Right lobe of liver (tissue), 6 donors: ENCODE measurements around the gene CDHR5. TPM values are rescaled to one million over a fixed set of nuclear protein-coding genes. Genes with fewer than 3 reads are reported as not detected.

Experiments
- ATAC-seq, 4 donors: fragments of 200-7000 bp; cut with Tn5 transposase; one replicate each; pipeline ENCODE4 v1.9.1; 2020; ENCODE audit warnings: mild to moderate bottlenecking in 4 of 4, moderate library complexity in 4 of 4
- DNase-seq, 3 donors: peaks; one replicate each; pipeline ENCODE4 v3.0.0-alpha.2; 2020
- H3K27ac ChIP-seq, 3 donors: fragments of 200-600 bp; one replicate each; pipeline ENCODE4 v1.8.0; 2022
- H3K27me3 ChIP-seq, 2 donors: fragments of 200-600 bp; one replicate each; pipeline ENCODE4 v1.8.0; 2022
- H3K36me3 ChIP-seq, 4 donors: fragments of 200-600 bp; sonication (generic) in 1 of 4; one replicate each; pipeline versions ENCODE4 v1.5.1 to v1.8.0; 2017 to 2022; ENCODE audit warnings: control low read depth in 1 of 4
- H3K4me1 ChIP-seq, 4 donors: fragments of 200-600 bp; sonication (generic) in 1 of 4; one replicate each; pipeline versions ENCODE4 v1.5.1 to v1.8.0; 2017 to 2022; ENCODE audit warnings: control low read depth in 1 of 4
- H3K4me3 ChIP-seq, 3 donors: fragments of 200-600 bp; one replicate each; pipeline ENCODE4 v1.8.0; 2022
- H3K9me3 ChIP-seq, 4 donors: fragments of 200-600 bp; sonication (generic) in 1 of 4; one replicate each; pipeline versions ENCODE4 v1.5.1 to v1.8.0; 2017 to 2022; ENCODE audit warnings: control low read depth in 1 of 4
- POLR2A ChIP-seq: fragments of 450-650 bp; IDR thresholded peaks from one replicate; pipeline ENCODE4 v1.6.1; 2017; ENCODE audit warnings: antibody characterized with exemption, mild to moderate bottlenecking
- WGBS: methylation state at CpG from one replicate; pipeline ENCODE4 v1.1.6; 2018; ENCODE audit warnings: low coverage, low lambda C conversion rate; ENCODE audit not compliant: insufficient coverage; ENCODE audit errors: missing lambda C conversion rate; 5-methylcytosine and 5-hydroxymethylcytosine counted together
- intact Hi-C, 2 donors: fragments of 100-400 bp; cut with DNase I; formaldehyde crosslinking; loops; one replicate each; pipeline versions ENCODE4 v1.11.2 to v1.14.1; 2022
- total RNA-seq, 6 experiments: library from RNA; depleted of rRNA in 2 of 6; stranded (reverse); fragments of >200 nt in 2 of 6; fragmentation: NEBNext Ultra II Directional in 3 of 6; extraction: Animal tissue kit (Norgen Biotek cat#: 25700) in 3 of 6; gene quantifications; one replicate each; pipeline versions ENCODE4 v1.1.0 to v1.2.4, GENCODE V29; 2016 to 2023
- TF ChIP-seq, protein P1 (sequence below), 4 donors: fragments of 200-600 bp in 3 of 4; fragments of 450-650 bp in 1 of 4; IDR thresholded peaks; one replicate each; pipeline versions ENCODE4 v1.5.1 to v1.8.0; 2016 to 2022; ENCODE audit warnings: antibody characterized with exemption in 4 of 4, mild to moderate bottlenecking in 2 of 4
- donor health status: DM: no; HTN: yes; CAD: no.
- donor health status: DM: no; HTN: no; CAD: no.
- donor health status: DM: no; HTN: no; CAD: no.
- donor health status: DM: no; HTN: yes; CAD: no.
- donor health status: DM: no; HTN: yes; CAD: no.

CDHR5 gene
- total RNA-seq, 6 experiments from 2014 or later, result 59.4 to 162 (median 80.7) TPM

DNA sequence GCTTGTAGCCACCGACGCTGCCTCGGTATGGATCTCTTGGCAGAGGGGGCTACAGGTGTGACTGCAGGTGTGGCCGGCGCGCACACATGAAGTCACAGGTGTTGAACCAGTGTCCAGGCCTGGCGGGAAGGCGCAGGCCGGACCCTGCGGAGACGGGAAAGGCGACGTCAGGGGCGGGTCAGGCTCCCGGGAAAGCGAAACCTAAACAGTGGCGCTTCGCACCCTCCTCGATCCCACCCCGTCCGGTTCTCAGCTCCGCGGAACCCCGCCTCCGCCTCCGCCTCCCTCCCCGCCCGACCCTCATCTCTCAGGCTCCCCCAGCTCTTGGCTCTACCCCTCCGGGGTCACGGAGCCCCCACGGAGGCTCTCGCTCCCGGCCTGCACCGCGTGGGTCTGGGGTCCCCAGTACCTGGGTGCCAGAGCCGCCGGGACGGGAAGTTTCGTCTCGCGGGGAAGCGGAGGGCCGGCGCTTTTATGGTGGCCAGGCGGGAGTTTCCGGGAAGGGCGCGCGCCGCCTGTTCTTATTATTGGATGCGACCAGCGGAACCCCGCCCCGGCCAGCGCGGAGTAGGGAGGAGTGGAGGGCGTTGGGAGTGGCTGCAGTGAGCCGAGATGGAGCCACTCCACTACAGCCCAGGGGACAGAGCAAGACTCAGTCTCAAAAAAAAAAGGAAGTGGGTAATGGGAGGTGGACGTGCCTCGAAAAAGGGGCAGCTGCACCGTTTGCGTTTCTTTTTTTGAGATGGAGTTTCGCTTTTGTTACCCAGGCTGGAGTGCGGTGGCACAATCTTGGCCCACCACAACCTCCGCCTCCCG is 9.0 kb downstream of the CDHR5 start, which contains the start of gene IRF7:
TSS of gene IRF7 (minus strand) at position 447 of the 816 bp plus-strand sequence. CDS start 586 bp downstream, outside the sequence.
- H3K36me3 ChIP-seq, result peaks cover 0 to 24% (median 13%) of the 10 kb centered on the region in 4 donors
- H3K27ac ChIP-seq, result peak within 1 kb of the TSS; percentile 82 to 92 (median 85)
- H3K4me3 ChIP-seq, result peak within 1 kb of the TSS; percentile 63 to 73 (median 65)
- H3K4me1 ChIP-seq, result peaks cover 0 to 50% (median 24%) of the 10 kb centered on the region in 4 donors
- H3K9me3 ChIP-seq, result no peaks in the 10 kb centered on the region
- ATAC-seq, result peak; percentile 66 to 80 (median 68)
- H3K27me3 ChIP-seq, result no peaks in the 10 kb centered on the region
- intact Hi-C loops, result no loop called here
- WGBS, result 1% methylated on average over 40 of the region's 66 CpGs
- DNase-seq, result peak; percentile 97
- TF ChIP-seq, protein P1, sequence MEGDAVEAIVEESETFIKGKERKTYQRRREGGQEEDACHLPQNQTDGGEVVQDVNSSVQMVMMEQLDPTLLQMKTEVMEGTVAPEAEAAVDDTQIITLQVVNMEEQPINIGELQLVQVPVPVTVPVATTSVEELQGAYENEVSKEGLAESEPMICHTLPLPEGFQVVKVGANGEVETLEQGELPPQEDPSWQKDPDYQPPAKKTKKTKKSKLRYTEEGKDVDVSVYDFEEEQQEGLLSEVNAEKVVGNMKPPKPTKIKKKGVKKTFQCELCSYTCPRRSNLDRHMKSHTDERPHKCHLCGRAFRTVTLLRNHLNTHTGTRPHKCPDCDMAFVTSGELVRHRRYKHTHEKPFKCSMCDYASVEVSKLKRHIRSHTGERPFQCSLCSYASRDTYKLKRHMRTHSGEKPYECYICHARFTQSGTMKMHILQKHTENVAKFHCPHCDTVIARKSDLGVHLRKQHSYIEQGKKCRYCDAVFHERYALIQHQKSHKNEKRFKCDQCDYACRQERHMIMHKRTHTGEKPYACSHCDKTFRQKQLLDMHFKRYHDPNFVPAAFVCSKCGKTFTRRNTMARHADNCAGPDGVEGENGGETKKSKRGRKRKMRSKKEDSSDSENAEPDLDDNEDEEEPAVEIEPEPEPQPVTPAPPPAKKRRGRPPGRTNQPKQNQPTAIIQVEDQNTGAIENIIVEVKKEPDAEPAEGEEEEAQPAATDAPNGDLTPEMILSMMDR (IDR thresholded peaks at IDR 0.05), result no peak
- peak; percentile 98 for TF ChIP-seq POLR2A

DNA sequence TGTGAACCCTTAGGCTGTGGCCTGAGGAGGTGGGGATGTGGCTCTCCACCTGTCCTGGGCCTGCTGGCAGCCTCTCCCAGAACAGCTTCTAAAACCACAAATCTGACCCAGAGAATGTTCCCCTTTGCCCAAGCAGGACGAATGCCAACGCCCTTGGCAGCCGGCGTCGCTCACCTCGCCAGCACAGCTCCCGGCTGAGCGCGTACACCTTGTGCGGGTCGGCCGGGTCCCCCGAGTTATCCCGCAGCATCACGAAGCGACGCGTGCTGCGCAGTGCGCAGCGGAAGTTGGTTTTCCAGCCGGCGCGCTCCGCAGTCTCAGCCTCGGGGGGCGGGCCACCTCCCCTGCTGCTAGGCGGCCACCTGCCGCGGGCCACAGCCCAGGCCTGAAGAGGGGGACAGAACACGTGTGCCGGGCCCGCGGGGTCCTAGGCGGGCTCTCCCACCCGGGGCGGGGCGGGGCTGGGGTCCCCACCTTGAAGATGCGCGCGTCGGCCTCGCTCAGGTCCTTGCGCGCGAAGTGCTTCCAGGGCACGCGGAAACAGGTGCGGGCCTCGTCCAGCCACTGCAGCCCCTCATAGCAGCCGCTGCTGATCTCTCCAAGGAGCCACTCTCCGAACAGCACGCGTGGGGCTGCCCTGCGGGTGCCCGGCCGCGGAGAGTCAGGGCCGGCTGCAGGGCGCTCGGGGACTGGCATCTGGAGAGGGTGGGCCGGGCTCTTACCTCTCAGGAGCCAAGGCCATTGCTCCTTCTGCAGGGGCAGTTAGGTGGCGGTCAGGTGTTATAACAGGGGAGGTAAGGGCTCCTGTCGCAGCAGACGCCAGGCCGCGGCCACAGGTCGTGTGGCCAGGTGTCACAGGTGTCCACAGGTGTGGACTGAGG is 9.9 kb downstream of the CDHR5 start:
- Histone ChIP-seq H3K4me1 (peaks cover 0 to 57% (median 27%) of the 10 kb centered on the region in 4 donors), H3K27me3 (no peaks in the 10 kb centered on the region), H3K9me3 (no peaks in the 10 kb centered on the region), H3K4me3 (peak overlapping the region; percentile 63 to 73 (median 65)), H3K36me3 (peaks cover 0 to 32% (median 18%) of the 10 kb centered on the region in 4 donors), H3K27ac (peak overlapping the region; percentile 82 to 92 (median 85))
- no peak for TF ChIP-seq POLR2A
- TF ChIP-seq, protein P1 (IDR thresholded peaks at IDR 0.05), result no peak
- intact Hi-C loops, result loop anchor here in 1 of 2 donors (5.0 kb wide), 1 partner anchor 58 kb away; no protein-coding TSS in a partner anchor
- ATAC-seq (peak; percentile 9 to 43 (median 38)), DNase-seq (peak; percentile 79 to 92 (median 90))
- WGBS, result 6% methylated on average over 12 of the region's 68 CpGs

DNA sequence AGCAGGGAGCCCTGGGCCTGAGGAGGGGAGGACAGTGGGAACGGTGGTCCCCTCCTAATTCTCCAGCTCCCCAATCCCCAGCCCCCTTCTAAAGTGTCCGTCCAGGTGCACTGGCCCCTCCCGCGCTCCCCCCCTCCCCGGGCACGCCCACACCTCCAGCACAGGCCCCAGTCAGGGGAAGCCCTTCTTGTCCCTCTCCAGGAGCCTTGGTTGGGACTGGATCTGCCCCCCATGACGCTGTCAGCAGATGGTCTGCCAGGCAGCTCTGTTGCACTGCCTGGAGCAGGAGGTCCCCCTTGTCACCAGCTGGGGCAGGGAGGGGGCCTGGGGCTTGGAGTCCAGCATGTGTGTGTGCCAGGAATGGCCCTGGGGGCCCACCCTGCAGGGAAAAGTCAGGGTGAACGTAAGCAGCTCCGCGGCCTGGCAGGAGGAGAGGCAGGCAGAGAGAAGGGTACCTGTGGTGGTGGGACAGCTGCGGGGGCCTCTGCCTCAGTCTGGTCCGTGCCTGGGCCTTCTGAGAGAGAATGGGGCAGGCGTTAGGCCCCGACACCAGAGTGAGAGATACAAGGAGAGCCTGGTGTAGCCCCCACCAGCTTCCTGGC is 10.6 kb downstream of the CDHR5 start:
- peaks cover 0 to 36% (median 21%) of the 10 kb centered on the region in 4 donors for H3K36me3 ChIP-seq
- DNase-seq, result peak in 2 of 3 donors; percentile 60 to 61

More for the DNA sequence above, 10.6 kb downstream of the CDHR5 start:
- intact Hi-C loops, result loop anchor here in 1 of 2 donors (5.0 kb wide), 1 partner anchor 57 kb away; no protein-coding TSS in a partner anchor
- Histone ChIP-seq H3K4me1 (peaks cover 0 to 57% (median 27%) of the 10 kb centered on the region in 4 donors), H3K9me3 (no peaks in the 10 kb centered on the region), H3K27ac (peak overlapping the region in 2 of 3 donors; percentile 85 to 92), H3K4me3 (peak overlapping the region; percentile 63 to 73 (median 65)), H3K27me3 (no peaks in the 10 kb centered on the region)
- TF ChIP-seq, protein P1 (IDR thresholded peaks at IDR 0.05), result no peak
- no peak for TF ChIP-seq POLR2A
- ATAC-seq, result no peak
- 28% methylated on average over 3 of the region's 14 CpGs for WGBS
